HepG2 (cell line): ENCODE measurements around the gene EPS8L1. TPM values are rescaled to one million over a fixed set of nuclear protein-coding genes. Genes with fewer than 3 reads are reported as not detected.

ENCODE experiments used
- ATAC-seq: fragments of 200-7000 bp; cut with Tn5 transposase; 3 replicates; pipeline ENCODE4 v1.9.1; 2020; ENCODE audit warnings: mild to moderate bottlenecking, moderate library complexity
- BruUV-seq: library from RNA; stranded (reverse); fragments of 400-500 nt; replicated peaks from 2 replicates; lab custom pipeline; 2021; lab: Mats Ljungman, UMichigan
- CTCF ChIA-PET: fragments of 300-600 bp; formaldehyde crosslinking; extraction: SDS; loops from one replicate; lab custom pipeline; 2021; ENCODE audit warnings: low total read pairs, inconsistent platforms, low intra/inter-chr PET ratio; lab: Yijun Ruan, JAX
- POLR2A ChIA-PET: fragments of 350-600 bp; sonication (Branson Sonifier 250); formaldehyde crosslinking; loops from one replicate; lab custom pipeline; 2020; ENCODE audit warnings: antibody characterized with exemption, inconsistent platforms; lab: Yijun Ruan, JAX
- DNase-seq: peaks from one replicate; pipeline ENCODE4 v3.0.0-alpha.2; 2015; ENCODE audit warnings: low spot score
- FAIRE-seq: peaks from 3 replicates; lab custom pipeline; 2011; peaks lifted over from hg19 to GRCh38; lab: Jason Lieb, UNC
- H2AFZ ChIP-seq: one replicate; pipeline ENCODE4 v1.6.1; 2011; ENCODE audit warnings: low read length, inconsistent platforms
- H3K27ac ChIP-seq: fragments of 300-600 bp; 3 replicates; pipeline ENCODE4 v1.8.0; 2011; ENCODE audit warnings: mixed run types, mild to moderate bottlenecking, mixed read lengths, low read length, inconsistent platforms; ENCODE audit not compliant: insufficient read depth; ENCODE audit errors: extremely low read length
- H3K27me3 ChIP-seq, 2 experiments: fragments of 200-600 bp in 1 of 2; 2 replicates in 1 of 2; 3 replicates in 1 of 2; pipeline versions ENCODE4 v1.6.0 to v1.8.0; 2011; ENCODE audit warnings: low read length in 2 of 2, mild to moderate bottlenecking in 2 of 2, moderate library complexity in 2 of 2, inconsistent platforms in 1 of 2; ENCODE audit not compliant: insufficient read depth in 2 of 2, control insufficient read depth in 1 of 2
- H3K36me3 ChIP-seq, 2 experiments: fragments of 200-600 bp in 1 of 2; replicated peaks in 1 of 2; 2 replicates in 1 of 2; 3 replicates in 1 of 2; pipeline versions ENCODE4 v1.5.1 to v1.8.0; 2011; ENCODE audit warnings: low read length in 2 of 2, inconsistent platforms in 1 of 2; ENCODE audit not compliant: insufficient read depth in 2 of 2, control insufficient read depth in 1 of 2
- H3K4me1 ChIP-seq: 2 replicates; pipeline ENCODE4 v1.5.1; 2012; ENCODE audit warnings: low read length, inconsistent platforms; ENCODE audit not compliant: insufficient read depth
- H3K4me2 ChIP-seq: 2 replicates; pipeline ENCODE4 v1.6.0; 2011; ENCODE audit warnings: low read depth, low read length, inconsistent platforms
- H3K4me3 ChIP-seq, 3 experiments: fragments of 200-600 bp in 1 of 3; sonication (generic), shearing (Covaris generic) in 1 of 3; replicated peaks in 1 of 3; 2 replicates each; pipeline ENCODE4 v1.5.1; 2011 to 2016; ENCODE audit warnings: low read length in 3 of 3, inconsistent platforms in 2 of 3, low read depth in 2 of 3, mild to moderate bottlenecking in 2 of 3, control low read depth in 1 of 3, mixed read lengths in 1 of 3; ENCODE audit not compliant: insufficient read depth in 1 of 3
- H3K79me2 ChIP-seq: one replicate; pipeline ENCODE4 v1.6.1; 2011; ENCODE audit warnings: low read length, inconsistent platforms; ENCODE audit not compliant: insufficient read depth
- H3K9ac ChIP-seq: 2 replicates; pipeline ENCODE4 v1.6.0; 2011; ENCODE audit warnings: mild to moderate bottlenecking, low read depth, low read length, inconsistent platforms; ENCODE audit not compliant: insufficient read depth
- H3K9me3 ChIP-seq: 2 replicates; pipeline ENCODE4 v1.5.1; 2012; ENCODE audit warnings: mild to moderate bottlenecking, low read length
- H4K20me1 ChIP-seq: 2 replicates; pipeline ENCODE4 v1.6.0; 2011; ENCODE audit warnings: inconsistent platforms, mild to moderate bottlenecking, low read length, moderate library complexity; ENCODE audit not compliant: insufficient read depth
- ATF3 ChIP-seq: sonication (generic); formaldehyde crosslinking; IDR thresholded peaks from 2 replicates; pipeline ENCODE4 v1.4.0; 2020; ENCODE audit warnings: missing genetic modification reagents
- CREB1 ChIP-seq, 2 experiments: fragments of 450-650 bp in 1 of 2; IDR thresholded peaks; 2 replicates each; pipeline ENCODE4 v1.6.1; 2016 to 2017; ENCODE audit warnings: control low read depth in 1 of 2, mild to moderate bottlenecking in 1 of 2, missing compliant biosample characterization in 1 of 2, missing genetic modification characterization in 1 of 2
- GMEB2 ChIP-seq: IDR thresholded peaks from 2 replicates; pipeline ENCODE4 v1.6.1; 2016; ENCODE audit warnings: missing biosample characterization, missing genetic modification reagents, low read depth
- NFYC ChIP-seq: IDR thresholded peaks from 2 replicates; pipeline ENCODE4 v1.6.1; 2016; ENCODE audit warnings: missing genetic modification reagents, missing compliant biosample characterization
- RBM39 ChIP-seq: fragments of 200-400 bp; formaldehyde crosslinking; IDR thresholded peaks from one replicate; pipeline ENCODE4 v1.6.1; 2018; ENCODE audit warnings: antibody characterized with exemption, mild to moderate bottlenecking, low read depth, low read length; ENCODE audit not compliant: poor library complexity, severe bottlenecking
- SNAPC4 ChIP-seq: sonication (generic); formaldehyde crosslinking; IDR thresholded peaks from 2 replicates; pipeline ENCODE4 v1.4.0; 2020; ENCODE audit warnings: mild to moderate bottlenecking, missing genetic modification reagents
- ZBTB26 ChIP-seq: IDR thresholded peaks from 2 replicates; pipeline ENCODE4 v1.6.1; 2016; ENCODE audit warnings: missing compliant biosample characterization, missing genetic modification reagents, borderline replicate concordance
- ZKSCAN5 ChIP-seq: sonication (generic); formaldehyde crosslinking; IDR thresholded peaks from 2 replicates; pipeline ENCODE4 v1.5.1; 2020; ENCODE audit warnings: mild to moderate bottlenecking, missing genetic modification reagents
- ZNF710 ChIP-seq: sonication (generic); formaldehyde crosslinking; IDR thresholded peaks from 2 replicates; pipeline ENCODE4 v1.5.0; 2020; ENCODE audit warnings: mild to moderate bottlenecking, missing genetic modification reagents, borderline replicate concordance
- ZNF777 ChIP-seq: sonication (generic); formaldehyde crosslinking; IDR thresholded peaks from 2 replicates; pipeline ENCODE4 v1.4.0; 2020; ENCODE audit warnings: missing genetic modification reagents
- ZSCAN31 ChIP-seq: sonication (generic); formaldehyde crosslinking; IDR thresholded peaks from 2 replicates; pipeline ENCODE4 v1.5.0; 2020; ENCODE audit warnings: low read depth, mild to moderate bottlenecking, missing genetic modification reagents
- WGBS: methylation state at CpG from one replicate; pipeline ENCODE4 v1.1.6; 2017; ENCODE audit warnings: low lambda C conversion rate; 5-methylcytosine and 5-hydroxymethylcytosine counted together
- in situ Hi-C: cut with HindIII; loops from 2 replicates; pipeline ENCODE4 v1.10.0; 2017; ENCODE audit warnings: low pct_unique_long_range_greater_than_20kb; ENCODE audit not compliant: extremely low pct_ligation_motif_present
- intact Hi-C: fragments of 100-400 bp; cut with micrococcal nuclease; formaldehyde crosslinking; loops from one replicate; pipeline ENCODE4 v1.10.0; 2022; ENCODE audit not compliant: unreplicated experiment
- polyA plus RNA-seq, 8 experiments: library from polyadenylated mRNA; depleted of rRNA in 3 of 8; stranded (reverse) in 7 of 8; unstranded in 1 of 8; fragments of >200 nt; fragmentation: Illumina TruSeq in 4 of 8; extraction: Trizol in 4 of 8; gene quantifications; 2 replicates each; pipeline versions ENCODE4 v1.2.1 to v1.2.3, GENCODE V29; 2011 to 2016; ENCODE audit warnings: low read depth in 4 of 8, missing spikeins in 1 of 8, mixed read lengths in 1 of 8; ENCODE audit not compliant: insufficient read depth in 1 of 8
- total RNA-seq, 5 experiments: library from RNA; depleted of rRNA; stranded (reverse); fragments of >200 nt; fragmentation: Illumina TruSeq; extraction: Trizol; gene quantifications; 2 replicates each; pipeline ENCODE4 v1.2.3, GENCODE V29; 2016; ENCODE audit warnings: low read depth in 1 of 5

EPS8L1 gene
- total and polyA plus RNA-seq, 2 of the 13 experiments (the other 11 are each of a cell fraction or from before 2014, with no cell fraction given) = 3.0 to 6.3 TPM

GRCh38 chr19:55119053-55119452 lies 43.4 kb downstream of the EPS8L1 start:
- in situ Hi-C loops (no loop called here), intact Hi-C loops (no loop called here)
- H3K36me3 ChIP-seq = no peaks in the 10 kb centered on the region
- H3K9me3 ChIP-seq = no peaks in the 10 kb centered on the region
- ATAC-seq = no peak
- ChIA-PET CTCF (no interaction called here), POLR2A (interaction anchor here (1.7 kb wide), 1 partner anchor 357 kb away, joined by 7 read pairs; the partner anchor contains the start of gene ZNF628)
- H3K27me3 ChIP-seq = peaks cover 0 to 14% of the 10 kb centered on the region in 2 experiments; a peak in 2 of 5 replicates
- no peak overlapping the region for H2AFZ ChIP-seq
- WGBS = 90% methylated on average over 14 of the region's 14 CpGs
- no peak for DNase-seq
- peaks cover 41% of the 10 kb centered on the region for H3K4me1 ChIP-seq
- H3K4me2 ChIP-seq = no peak overlapping the region
- no peak overlapping the region for H3K4me3 ChIP-seq
- no peak for FAIRE-seq
- H3K27ac ChIP-seq = no peak overlapping the region
- peaks cover 14% of the 10 kb centered on the region for H4K20me1 ChIP-seq
- TF ChIP-seq ZKSCAN5 (CRISPR knock-in tag) (no peak), ZNF710 (CRISPR knock-in tag) (no peak), CREB1 (IDR thresholded peaks at IDR 0.05) (no peak), CREB1 (CRISPR knock-in tag; IDR thresholded peaks at IDR 0.05) (no peak), ATF3 (CRISPR knock-in tag) (no peak), SNAPC4 (CRISPR knock-in tag) (no peak), GMEB2 (CRISPR knock-in tag) (no peak), RBM39 (no peak), ZNF777 (CRISPR knock-in tag) (no peak), ZSCAN31 (CRISPR knock-in tag) (no peak), ZBTB26 (CRISPR knock-in tag) (no peak), NFYC (CRISPR knock-in tag) (no peak)
- H3K79me2 ChIP-seq = peaks cover 29% of the 10 kb centered on the region
- H3K9ac ChIP-seq = no peak overlapping the region
- no TSS peak for BruUV-seq
